ENCODE results near the gene C2CD2. TPM values are rescaled to one million over a fixed set of nuclear protein-coding genes. Genes with fewer than 3 reads are reported as not detected.

C2CD2 gene
- total RNA-seq, 4 donors from 2014 or later = 9.5 to 37.5 (median 18.3) TPM

- H3K9me3 ChIP-seq = no peaks in the 10 kb centered on the region
- H3K27me3 ChIP-seq = no peaks in the 10 kb centered on the region
- no peak overlapping the region for H3K27ac ChIP-seq
- no peak for DNase-seq
- peaks cover 0 to 8% of the 10 kb centered on the region in 2 donors for H3K4me1 ChIP-seq
- H3K36me3 ChIP-seq = no peaks in the 10 kb centered on the region
- H3K4me3 ChIP-seq = no peak overlapping the region
- no peak for TF ChIP-seq POLR2A (IDR thresholded peaks at IDR 0.05)
- no peak for TF ChIP-seq CTCF (IDR thresholded peaks at IDR 0.05)
- intact Hi-C loops (cut with DNase I; ENCODE audit: low total_unique reads) = loop anchor here (5.0 kb wide), 1 partner anchor 76 kb away; the partner anchor contains the start of gene C2CD2
Observed at GRCh38 chr21:41876396-41876795, 77.4 kb downstream of the C2CD2 start.

GRCh38 chr21:41875086-41875485, 78.7 kb downstream of the C2CD2 start:
- Histone ChIP-seq H3K4me1 (peaks cover 0 to 8% of the 10 kb centered on the region in 2 donors), H3K4me3 (no peak overlapping the region), H3K9me3 (no peaks in the 10 kb centered on the region), H3K36me3 (no peaks in the 10 kb centered on the region), H3K27ac (no peak overlapping the region), H3K27me3 (no peaks in the 10 kb centered on the region)
- intact Hi-C loops (cut with DNase I; ENCODE audit: low total_unique reads) = loop anchor here (5.0 kb wide), 1 partner anchor 77 kb away; the partner anchor contains the start of gene C2CD2
- no peak for DNase-seq
- no peak for TF ChIP-seq POLR2A (IDR thresholded peaks at IDR 0.05)
- no peak for TF ChIP-seq CTCF (IDR thresholded peaks at IDR 0.05)

GRCh38 chr21:41874611-41875010, 79.2 kb downstream of the C2CD2 start:
- intact Hi-C loops (cut with DNase I; ENCODE audit: low total_unique reads) = loop anchor here (5.0 kb wide), 1 partner anchor 78 kb away; the partner anchor contains the start of gene C2CD2
- DNase-seq = no peak

GRCh38 chr21:41873426-41873825, 80.4 kb downstream of the C2CD2 start:
- TF ChIP-seq POLR2A (IDR thresholded peaks at IDR 0.05) (no peak), CTCF (IDR thresholded peaks at IDR 0.05) (no peak)
- Histone ChIP-seq H3K36me3 (no peaks in the 10 kb centered on the region), H3K27me3 (no peaks in the 10 kb centered on the region), H3K27ac (no peak overlapping the region), H3K4me1 (peaks cover 0 to 8% of the 10 kb centered on the region in 2 donors), H3K4me3 (no peak overlapping the region), H3K9me3 (no peaks in the 10 kb centered on the region)
- intact Hi-C loops (cut with DNase I; ENCODE audit: low total_unique reads) = no loop called here
- no peak for DNase-seq

More at GRCh38 chr21:41874611-41875010, 79.2 kb downstream of the C2CD2 start:
- H3K9me3 ChIP-seq = no peaks in the 10 kb centered on the region
- H3K27me3 ChIP-seq = no peaks in the 10 kb centered on the region
- H3K36me3 ChIP-seq = no peaks in the 10 kb centered on the region
- H3K4me3 ChIP-seq = no peak overlapping the region
- TF ChIP-seq POLR2A (IDR thresholded peaks at IDR 0.05) = no peak
- no peak for TF ChIP-seq CTCF (IDR thresholded peaks at IDR 0.05)
- H3K27ac ChIP-seq = no peak overlapping the region
- H3K4me1 ChIP-seq = peaks cover 0 to 8% of the 10 kb centered on the region in 2 donors

GRCh38 chr21:41873005-41873404, 80.8 kb downstream of the C2CD2 start:
- Histone ChIP-seq H3K27ac (no peak overlapping the region), H3K27me3 (no peaks in the 10 kb centered on the region), H3K4me3 (no peak overlapping the region), H3K4me1 (peaks cover 0 to 8% of the 10 kb centered on the region in 2 donors), H3K36me3 (no peaks in the 10 kb centered on the region), H3K9me3 (no peaks in the 10 kb centered on the region)
- TF ChIP-seq CTCF (IDR thresholded peaks at IDR 0.05) (no peak), POLR2A (IDR thresholded peaks at IDR 0.05) (no peak)
- intact Hi-C loops (cut with DNase I; ENCODE audit: low total_unique reads) = no loop called here
- no peak for DNase-seq

Measured in uterus (tissue), 4 donors.